Activated CD8-positive, alpha-beta memory T cell treated with anti-CD3 and anti-CD28 coated beads, Interleukin-2, amount 50 U/mL, for 24 hours (primary cell): ENCODE data around the gene IFNAR2.
"Not testable (repeated sequence)": the region's sequence is repeated elsewhere in the genome, so short reads cannot be mapped to it uniquely, and the experiment has no call there.

Experiments used
- DNase-seq: peaks from one replicate; pipeline ENCODE4 v3.0.0-alpha.2; 2020; ENCODE audit errors: extremely low read depth

IFNAR2 gene

GRCh38 chr21:33214056-33214455 lies 15.7 kb upstream of the IFNAR2 start:
- no peak for DNase-seq

GRCh38 chr21:33217138-33217520 lies 12.6 kb upstream of the IFNAR2 start:
- no peak for DNase-seq

DNA sequence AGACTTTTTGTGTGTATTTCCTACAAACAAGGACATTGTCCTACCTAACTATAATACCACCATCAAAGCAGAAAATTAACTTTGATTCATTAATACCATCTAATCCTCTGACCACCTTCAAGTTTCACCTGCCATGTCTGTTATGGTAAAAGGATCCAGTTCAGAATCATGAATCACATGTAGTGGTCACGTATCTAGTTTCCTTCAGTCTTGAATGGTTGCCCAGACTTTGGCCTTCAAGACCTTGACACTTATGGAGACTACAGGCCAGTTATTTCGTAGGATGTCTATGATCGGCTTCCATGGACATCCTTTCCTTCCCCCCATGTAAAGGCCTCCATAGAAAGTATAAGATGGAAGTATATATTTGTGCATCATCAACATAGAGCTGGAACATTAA lies 10.4 kb upstream of the IFNAR2 start:
- no peak for DNase-seq

- DNase-seq, result no peak
These were observed 9.8 kb upstream of the IFNAR2 start for GRCh38 chr21:33219954-33220353.

DNA sequence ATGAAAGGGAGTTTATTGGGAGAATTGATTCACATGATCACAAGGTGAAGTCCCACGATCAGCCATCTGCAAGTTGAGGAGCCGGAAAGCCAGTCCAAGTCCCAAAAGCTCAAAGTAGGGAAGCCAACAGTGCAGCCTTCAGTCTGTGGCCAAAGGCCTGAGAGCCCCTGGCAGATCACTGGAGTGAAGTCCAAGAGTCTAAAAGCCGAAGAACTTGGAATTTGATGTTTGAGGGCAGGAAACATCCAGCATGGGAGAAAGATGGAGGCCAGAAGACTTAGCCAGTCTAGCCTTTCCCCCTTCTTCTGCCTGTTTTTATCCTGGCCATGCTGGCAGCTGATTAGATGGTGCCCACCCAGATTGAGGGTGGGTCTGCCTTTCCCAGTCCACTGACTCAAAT lies 4.4 kb upstream of the IFNAR2 start:
- DNase-seq, result not testable (repeated sequence)

DNA sequence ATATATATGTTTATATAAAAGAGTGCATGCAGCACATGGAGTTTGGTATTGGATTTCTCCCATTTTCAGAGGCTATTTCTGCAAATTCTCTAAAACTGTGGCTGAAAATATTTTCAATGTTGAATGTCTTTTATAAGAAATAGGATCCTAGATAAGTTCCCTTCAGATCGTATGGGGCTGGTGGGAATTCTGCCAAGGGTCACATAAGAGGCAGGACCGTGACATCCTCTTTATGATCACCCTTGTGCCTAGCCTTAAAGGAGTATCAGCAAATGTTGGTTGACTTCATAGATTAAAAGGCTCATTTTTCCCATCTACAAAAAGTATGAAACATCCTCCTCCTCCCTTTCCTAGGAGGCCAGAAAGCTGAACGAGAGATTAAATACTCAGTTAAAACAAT lies 1.3 kb upstream of the IFNAR2 start:
- no peak for DNase-seq

GRCh38 chr21:33229099-33229783 lies 497 bp upstream of the IFNAR2 start:
- no peak for DNase-seq

DNA sequence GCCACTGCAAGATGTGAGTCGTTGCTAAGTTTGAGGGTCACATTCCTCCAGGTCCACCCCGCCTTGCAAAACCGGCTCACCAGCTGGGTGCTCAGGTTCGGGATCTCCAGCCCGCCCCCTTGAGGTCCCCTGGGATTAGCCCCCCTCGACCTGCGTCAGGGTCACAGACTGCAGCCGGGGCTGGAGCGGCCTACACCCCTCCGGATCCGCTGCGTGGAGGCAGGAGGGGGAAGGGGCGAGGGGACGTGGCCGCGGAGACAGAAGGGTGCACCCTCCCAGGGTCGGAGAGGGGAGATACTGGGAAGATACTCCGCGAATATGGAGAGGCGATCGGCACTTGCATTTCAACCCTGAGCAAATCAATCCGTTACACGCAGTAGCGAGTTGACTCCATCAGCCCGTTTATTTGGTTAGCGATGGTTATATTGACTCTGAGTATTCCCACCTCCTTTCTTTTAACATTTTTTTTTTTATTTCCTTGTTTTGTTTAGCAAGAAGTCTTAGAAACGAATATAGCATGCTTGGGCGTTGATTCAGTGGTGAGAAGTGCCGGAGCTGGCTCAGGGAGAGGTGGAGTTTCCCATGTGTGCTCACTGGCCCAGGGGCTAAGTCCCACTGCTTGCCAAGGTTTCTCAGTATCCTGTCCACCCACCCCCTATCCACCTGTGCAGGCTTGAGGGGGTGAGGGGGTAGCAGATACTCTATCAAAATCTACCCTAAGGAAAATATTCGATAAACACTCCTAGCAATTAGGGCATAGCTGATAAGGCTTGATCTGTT lies 997 bp downstream of the IFNAR2 start:
- DNase-seq, result no peak

GRCh38 chr21:33231526-33231925 lies 1.8 kb downstream of the IFNAR2 start:
- DNase-seq, result no peak

DNA sequence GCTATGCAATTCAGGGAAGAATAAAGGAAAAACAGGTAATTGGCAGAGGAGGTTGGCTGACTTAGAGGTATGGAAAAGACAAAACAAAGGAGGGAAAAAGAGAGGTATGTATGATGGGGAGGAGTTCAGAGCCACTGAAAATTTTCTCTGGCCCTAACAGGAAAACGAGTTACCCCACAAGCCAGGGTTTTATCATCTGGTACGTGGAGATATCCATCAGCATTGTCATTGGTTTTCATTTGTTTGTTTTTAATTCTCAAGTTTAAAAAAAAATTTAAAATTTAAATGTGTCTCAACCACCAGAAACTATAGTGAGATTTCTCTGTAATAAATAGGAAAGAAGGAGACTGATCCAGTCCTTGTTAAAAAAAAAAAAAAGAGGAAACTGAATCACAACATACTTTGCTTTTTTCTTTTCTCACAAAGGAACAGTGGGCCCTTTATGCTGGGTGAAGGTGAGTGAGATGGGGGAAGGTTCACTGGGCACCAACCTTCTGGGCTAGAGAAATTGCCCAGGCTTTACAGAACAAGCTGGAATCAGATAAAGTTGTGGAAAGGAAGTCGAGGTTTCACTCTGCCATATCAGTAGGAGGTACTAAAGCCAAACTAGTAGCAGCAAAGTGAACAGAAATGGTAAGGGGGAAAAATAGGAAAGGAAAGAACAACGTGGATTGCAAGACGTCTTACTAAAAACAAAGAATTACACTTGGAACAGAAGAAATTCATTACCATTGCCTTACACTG lies 2.7 kb downstream of the IFNAR2 start:
- DNase-seq, result no peak

GRCh38 chr21:33234635-33235520 lies 5.1 kb downstream of the IFNAR2 start:
- no peak for DNase-seq

DNA sequence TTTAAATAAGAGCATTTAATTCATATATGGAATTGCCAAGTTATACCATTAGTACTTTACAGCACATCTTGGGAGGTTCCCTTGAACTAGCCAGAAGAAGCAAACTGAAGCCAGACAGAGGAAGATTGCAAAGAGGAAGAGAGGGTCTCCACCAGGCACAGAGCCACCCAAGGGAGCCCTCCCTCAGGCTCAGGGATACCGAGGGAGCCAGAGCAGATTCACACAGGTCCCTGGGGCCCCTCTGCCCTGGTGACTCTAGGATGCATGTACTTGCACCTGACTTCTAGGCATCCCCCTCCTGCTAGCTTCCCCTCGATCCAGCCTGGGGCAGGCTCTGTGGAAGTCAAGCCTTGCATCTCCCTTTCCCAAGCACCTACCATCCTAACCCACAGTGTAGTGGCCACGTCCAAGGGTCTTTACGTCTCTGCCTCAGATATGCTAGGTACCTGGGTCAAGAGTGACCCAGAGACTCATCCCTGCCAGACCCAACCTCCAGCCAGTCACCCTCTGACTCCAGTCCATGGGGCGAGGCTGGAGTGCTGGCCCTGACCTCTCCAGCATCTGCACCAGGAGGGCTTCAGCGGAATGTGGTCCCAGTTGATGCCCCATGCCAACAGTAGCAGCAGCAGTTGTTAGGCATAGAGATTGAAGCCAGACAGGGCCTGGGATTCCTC lies 6.4 kb downstream of the IFNAR2 start:
- DNase-seq, result no peak

DNA sequence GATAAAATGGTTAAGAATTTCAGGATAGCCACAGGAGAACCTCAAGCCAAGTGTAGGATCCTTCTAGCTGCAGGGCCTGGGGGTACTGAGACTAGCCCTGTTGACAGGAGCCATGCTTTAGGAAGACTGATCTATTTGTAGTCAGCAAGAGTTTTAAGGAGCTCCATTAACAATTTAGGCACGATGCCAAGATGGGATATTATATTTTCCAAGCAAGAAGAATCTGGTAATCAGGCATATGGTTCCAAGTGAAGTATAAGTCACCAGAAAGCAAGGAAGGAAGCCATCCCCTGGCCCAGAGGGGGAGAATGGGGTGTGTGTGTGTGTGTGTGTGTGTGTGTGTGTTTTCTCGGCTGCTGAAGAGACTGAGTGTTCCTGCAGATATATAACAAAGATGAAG lies 7.0 kb downstream of the IFNAR2 start:
- DNase-seq, result no peak

- no peak for DNase-seq
These were observed 7.7 kb downstream of the IFNAR2 start for GRCh38 chr21:33237486-33237885.

DNA sequence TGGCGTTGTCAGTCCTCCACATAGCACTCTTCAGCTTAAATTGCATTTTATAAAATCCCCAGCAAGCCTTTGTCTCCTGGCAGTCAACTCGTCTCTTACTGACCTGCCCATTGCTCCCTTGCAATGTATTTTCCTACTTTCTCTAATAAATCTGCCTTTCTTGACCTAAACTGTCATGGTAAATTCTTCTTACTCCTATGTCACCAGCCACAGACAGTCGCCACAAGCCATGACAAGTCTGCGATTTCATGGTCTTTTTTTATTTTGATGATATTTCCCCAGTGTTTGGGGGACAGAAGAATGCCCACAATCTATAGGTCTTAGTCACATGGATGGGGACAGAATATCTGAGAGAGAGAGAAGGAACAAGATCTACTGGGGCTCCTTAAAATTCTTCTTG lies 8.4 kb downstream of the IFNAR2 start:
- no peak for DNase-seq

DNA sequence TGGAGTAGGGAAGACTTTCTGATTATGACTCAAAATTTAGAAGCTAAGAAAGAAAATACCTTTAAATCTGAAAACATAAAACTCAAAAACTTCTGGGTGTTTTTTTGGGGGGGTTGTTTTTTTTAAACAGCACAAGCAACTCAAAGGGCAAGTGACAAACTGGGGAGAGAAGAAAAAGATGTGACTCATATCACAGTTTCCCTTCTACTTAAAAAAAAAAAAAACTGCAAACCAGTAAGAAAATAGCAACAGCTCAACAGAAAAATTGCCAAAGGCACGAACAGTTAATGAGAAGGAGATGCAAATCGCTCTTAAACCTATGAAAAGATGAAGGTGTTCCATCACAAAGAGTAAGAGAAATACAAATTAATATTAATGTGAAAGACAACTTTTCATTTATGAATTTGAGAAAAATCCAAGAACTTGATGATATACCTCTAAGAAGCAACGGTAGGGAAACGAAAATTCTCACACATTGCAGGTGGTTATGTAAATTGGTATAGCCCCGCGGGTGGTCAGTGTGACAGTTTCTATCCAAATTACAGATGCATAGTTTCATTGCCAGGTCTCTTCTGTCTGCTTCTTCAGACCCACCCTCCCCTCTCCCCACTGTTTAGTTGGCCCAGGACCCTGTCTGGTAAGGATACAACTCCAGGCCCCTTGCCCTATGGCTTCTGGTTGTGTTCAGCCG lies 9.0 kb downstream of the IFNAR2 start:
- DNase-seq, result no peak

DNA sequence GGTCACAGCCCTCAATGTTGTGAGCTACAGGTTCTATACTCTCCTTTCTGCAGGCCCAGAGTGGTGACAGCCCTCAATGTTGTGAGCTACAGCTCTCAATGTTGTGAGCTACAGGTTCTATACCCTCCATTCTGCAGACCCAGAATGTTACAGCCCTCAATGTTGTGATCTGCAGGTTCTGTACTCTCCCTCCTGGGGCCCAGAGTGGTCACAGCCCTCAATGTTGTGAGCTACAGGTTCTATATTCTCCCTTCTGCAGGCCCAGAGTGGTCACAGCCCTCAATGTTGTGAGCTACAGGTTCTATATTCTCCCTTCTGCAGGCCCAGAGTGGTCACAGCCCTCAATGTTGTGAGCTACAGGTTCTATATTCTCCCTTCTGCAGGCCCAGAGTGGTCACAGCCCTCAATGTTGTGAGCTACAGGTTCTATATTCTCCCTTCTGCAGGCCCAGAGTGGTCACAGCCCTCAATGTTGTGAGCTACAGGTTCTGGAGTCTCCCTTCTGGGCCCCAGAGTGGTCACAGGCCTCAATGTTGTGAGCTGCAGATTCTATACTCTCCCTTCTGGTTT lies 9.9 kb downstream of the IFNAR2 start:
- not testable (repeated sequence) for DNase-seq

DNA sequence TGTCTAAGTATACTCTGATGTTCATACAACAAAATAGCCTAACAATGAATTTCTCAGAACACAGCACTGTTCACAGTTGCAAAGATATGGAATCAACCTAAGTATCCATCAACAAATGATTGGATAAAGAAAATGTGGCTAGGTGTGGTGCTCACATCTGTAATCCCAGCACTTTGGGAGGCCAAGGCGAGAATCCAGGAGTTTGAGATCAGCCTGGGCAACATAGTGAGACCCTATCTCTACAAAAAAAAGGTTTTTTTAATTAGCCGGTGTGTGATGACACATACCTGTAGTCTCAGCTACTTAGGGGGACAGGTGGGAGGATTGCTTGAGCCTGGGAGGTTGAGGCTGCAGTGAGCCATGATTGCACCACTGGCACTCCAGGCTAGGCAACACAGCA lies 10.7 kb downstream of the IFNAR2 start:
- DNase-seq, result no peak

DNA sequence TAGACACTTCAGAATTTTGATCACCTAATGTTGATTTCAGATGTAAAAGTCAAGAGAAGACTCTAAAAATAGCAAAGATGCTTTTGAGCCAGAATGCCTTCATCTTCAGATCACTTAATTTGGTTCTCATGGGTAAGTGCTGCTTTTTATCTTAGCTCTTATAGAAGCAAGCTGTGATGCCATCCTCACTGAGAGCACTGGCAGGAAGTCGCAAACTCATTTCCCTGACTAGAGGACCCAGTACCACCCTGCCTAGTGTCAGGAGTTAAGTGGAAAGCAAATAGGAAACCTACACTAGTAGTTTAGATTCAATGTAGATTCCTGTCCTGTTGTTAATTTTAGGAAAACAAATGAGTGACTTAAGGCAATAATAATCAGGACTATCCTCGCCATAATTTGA lies 12.1 kb downstream of the IFNAR2 start:
- no peak for DNase-seq

DNA sequence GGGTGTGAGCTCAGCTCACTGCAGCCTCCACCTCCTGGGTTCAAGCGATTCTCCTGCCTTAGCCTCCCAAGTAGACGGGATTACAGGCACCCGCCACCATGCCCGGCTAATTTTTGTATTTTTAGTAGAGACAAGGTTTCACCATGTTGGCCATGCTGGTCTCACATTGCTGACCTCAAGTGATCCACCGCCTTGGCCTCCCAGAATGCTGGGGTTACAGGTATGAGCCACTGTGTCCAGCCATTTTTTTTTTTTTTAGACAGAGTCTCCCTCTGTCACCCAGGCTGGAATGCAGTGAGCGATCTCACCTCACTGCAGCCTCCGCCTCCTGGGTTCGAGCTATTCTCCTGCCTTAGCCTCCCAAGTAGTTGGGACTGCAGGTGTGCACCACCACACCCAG lies 13.1 kb downstream of the IFNAR2 start:
- not testable (repeated sequence) for DNase-seq
